Neutrophil (primary cell): ENCODE results near the gene GGT1.

Source experiments
- H3K27ac ChIP-seq: fragments of 200-600 bp; sonication (generic); 2 replicates; pipeline ENCODE4 v1.5.1; 2016; ENCODE audit warnings: mild to moderate bottlenecking, moderate library complexity
- H3K27me3 ChIP-seq: fragments of 200-600 bp; sonication (generic); 2 replicates; pipeline ENCODE4 v1.6.0; 2016; ENCODE audit warnings: mild to moderate bottlenecking
- H3K36me3 ChIP-seq: fragments of 200-600 bp; sonication (generic); 2 replicates; pipeline ENCODE4 v1.5.1; 2017
- H3K4me1 ChIP-seq, 2 experiments: fragments of 200-600 bp in 1 of 2; sonication (generic) in 1 of 2; 1 replicate in 1 of 2; 2 replicates in 1 of 2; pipeline versions ENCODE4 v1.5.1 to v1.6.1; 2013 to 2016; ENCODE audit warnings: low read depth in 1 of 2, low read length in 1 of 2, mild to moderate bottlenecking in 1 of 2, moderate library complexity in 1 of 2; ENCODE audit not compliant: control insufficient read depth in 1 of 2, insufficient read depth in 1 of 2
- H3K4me3 ChIP-seq, 2 experiments: fragments of 200-600 bp in 1 of 2; sonication (generic) in 1 of 2; 1 replicate in 1 of 2; 2 replicates in 1 of 2; pipeline ENCODE4 v1.5.1; 2013 to 2016; ENCODE audit warnings: low read depth in 1 of 2, low read length in 1 of 2, mild to moderate bottlenecking in 1 of 2, moderate library complexity in 1 of 2
- H3K9me3 ChIP-seq: fragments of 200-600 bp; sonication (generic); 2 replicates; pipeline ENCODE4 v1.5.1; 2016
- CTCF ChIP-seq: fragments of 200-600 bp; sonication (generic); IDR thresholded peaks from 2 replicates; pipeline ENCODE4 v1.5.1; 2016; ENCODE audit warnings: antibody characterized with exemption

GGT1 gene

GRCh38 chr22:24563246-24563645 lies 39.7 kb upstream of the GGT1 start:
- TF ChIP-seq CTCF, result no peak

GRCh38 chr22:24564376-24565058 lies 38.5 kb upstream of the GGT1 start:
- Histone ChIP-seq H3K9me3 (no peaks in the 10 kb centered on the region), H3K36me3 (peaks cover 48% of the 10 kb centered on the region), H3K27ac (no peak overlapping the region), H3K27me3 (no peaks in the 10 kb centered on the region), H3K4me3 (no peak overlapping the region), H3K4me1 (peaks cover 5 to 10% of the 10 kb centered on the region in 2 experiments)
- no peak for TF ChIP-seq CTCF

More at GRCh38 chr22:24563246-24563645, 39.7 kb upstream of the GGT1 start:
- Histone ChIP-seq H3K4me3 (no peak overlapping the region), H3K27me3 (no peaks in the 10 kb centered on the region), H3K36me3 (peaks cover 50% of the 10 kb centered on the region), H3K4me1 (peaks cover 5 to 10% of the 10 kb centered on the region in 2 experiments), H3K27ac (no peak overlapping the region), H3K9me3 (no peaks in the 10 kb centered on the region)

- H3K36me3 ChIP-seq, result peaks cover 51% of the 10 kb centered on the region
- H3K27me3 ChIP-seq, result no peaks in the 10 kb centered on the region
- H3K27ac ChIP-seq, result no peak overlapping the region
- no peaks in the 10 kb centered on the region for H3K9me3 ChIP-seq
- H3K4me3 ChIP-seq, result no peak overlapping the region
- TF ChIP-seq CTCF, result no peak
- H3K4me1 ChIP-seq, result peaks cover 5 to 10% of the 10 kb centered on the region in 2 experiments
Observed at GRCh38 chr22:24565077-24565476, 37.9 kb upstream of the GGT1 start.

GRCh38 chr22:24566899-24567511 lies 36.0 kb upstream of the GGT1 start:
- H3K9me3 ChIP-seq, result no peaks in the 10 kb centered on the region
- peaks cover 5 to 10% of the 10 kb centered on the region in 2 experiments for H3K4me1 ChIP-seq
- H3K4me3 ChIP-seq, result no peak overlapping the region
- H3K27ac ChIP-seq, result no peak overlapping the region
- peaks cover 55% of the 10 kb centered on the region for H3K36me3 ChIP-seq
- no peak for TF ChIP-seq CTCF
- no peaks in the 10 kb centered on the region for H3K27me3 ChIP-seq

- H3K36me3 ChIP-seq, result peaks cover 59% of the 10 kb centered on the region
- no peaks in the 10 kb centered on the region for H3K27me3 ChIP-seq
- no peak overlapping the region for H3K4me3 ChIP-seq
- no peaks in the 10 kb centered on the region for H3K9me3 ChIP-seq
- H3K4me1 ChIP-seq, result peaks cover 5 to 10% of the 10 kb centered on the region in 2 experiments
- no peak for TF ChIP-seq CTCF
- no peak overlapping the region for H3K27ac ChIP-seq
Observed at GRCh38 chr22:24567668-24568067, 35.3 kb upstream of the GGT1 start.
